ENCODE measurements around the gene GRAP2. TPM values are rescaled to one million over a fixed set of nuclear protein-coding genes. Genes with fewer than 3 reads are reported as not detected.

GRAP2 gene
- total and polyA plus RNA-seq, 9 of the 15 experiments (the other 6 are each of a cell fraction or from before 2014, with no cell fraction given) = 4.8 to 88.7 (median 60.4) TPM

DNA sequence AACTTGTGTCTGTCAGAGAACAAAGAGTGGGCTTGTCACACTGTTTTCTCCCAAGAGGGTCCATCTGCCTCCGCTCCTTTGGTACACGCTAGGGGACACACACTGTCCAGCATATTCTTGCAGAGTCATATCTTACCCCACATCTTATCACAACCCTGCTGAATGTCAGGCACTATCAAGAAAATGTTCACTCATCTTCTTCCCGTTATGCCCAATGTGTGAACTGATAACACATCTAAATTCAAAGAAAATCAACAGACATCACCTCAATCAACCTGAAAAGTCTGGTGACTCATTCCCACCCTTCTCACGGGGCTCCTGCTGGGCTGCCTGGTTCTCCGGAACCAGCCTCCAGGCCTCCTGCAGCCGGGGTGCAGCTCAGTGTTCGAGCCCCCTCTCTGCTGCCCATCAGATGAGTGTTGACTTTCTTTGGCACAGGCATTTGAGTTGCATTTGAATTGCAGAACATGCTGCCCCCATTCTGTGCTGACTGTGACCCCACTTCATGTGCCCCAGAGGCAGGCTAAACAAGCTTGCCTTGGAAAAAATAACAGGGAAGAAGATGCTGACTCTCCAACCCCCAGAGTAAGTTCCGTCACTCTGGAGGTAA is 19.4 kb downstream of the GRAP2 start (continued):
- TF ChIP-seq, protein P1, sequence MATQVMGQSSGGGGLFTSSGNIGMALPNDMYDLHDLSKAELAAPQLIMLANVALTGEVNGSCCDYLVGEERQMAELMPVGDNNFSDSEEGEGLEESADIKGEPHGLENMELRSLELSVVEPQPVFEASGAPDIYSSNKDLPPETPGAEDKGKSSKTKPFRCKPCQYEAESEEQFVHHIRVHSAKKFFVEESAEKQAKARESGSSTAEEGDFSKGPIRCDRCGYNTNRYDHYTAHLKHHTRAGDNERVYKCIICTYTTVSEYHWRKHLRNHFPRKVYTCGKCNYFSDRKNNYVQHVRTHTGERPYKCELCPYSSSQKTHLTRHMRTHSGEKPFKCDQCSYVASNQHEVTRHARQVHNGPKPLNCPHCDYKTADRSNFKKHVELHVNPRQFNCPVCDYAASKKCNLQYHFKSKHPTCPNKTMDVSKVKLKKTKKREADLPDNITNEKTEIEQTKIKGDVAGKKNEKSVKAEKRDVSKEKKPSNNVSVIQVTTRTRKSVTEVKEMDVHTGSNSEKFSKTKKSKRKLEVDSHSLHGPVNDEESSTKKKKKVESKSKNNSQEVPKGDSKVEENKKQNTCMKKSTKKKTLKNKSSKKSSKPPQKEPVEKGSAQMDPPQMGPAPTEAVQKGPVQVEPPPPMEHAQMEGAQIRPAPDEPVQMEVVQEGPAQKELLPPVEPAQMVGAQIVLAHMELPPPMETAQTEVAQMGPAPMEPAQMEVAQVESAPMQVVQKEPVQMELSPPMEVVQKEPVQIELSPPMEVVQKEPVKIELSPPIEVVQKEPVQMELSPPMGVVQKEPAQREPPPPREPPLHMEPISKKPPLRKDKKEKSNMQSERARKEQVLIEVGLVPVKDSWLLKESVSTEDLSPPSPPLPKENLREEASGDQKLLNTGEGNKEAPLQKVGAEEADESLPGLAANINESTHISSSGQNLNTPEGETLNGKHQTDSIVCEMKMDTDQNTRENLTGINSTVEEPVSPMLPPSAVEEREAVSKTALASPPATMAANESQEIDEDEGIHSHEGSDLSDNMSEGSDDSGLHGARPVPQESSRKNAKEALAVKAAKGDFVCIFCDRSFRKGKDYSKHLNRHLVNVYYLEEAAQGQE (IDR thresholded peaks at IDR 0.05; ENCODE audit: borderline replicate concordance) = peak; percentile 41; the same call in 1 of the 2 replicates
- TF ChIP-seq, protein P1 (CRISPR knock-in tag; IDR thresholded peaks at IDR 0.05; ENCODE audit: low read depth) = no peak
- TF ChIP-seq CHCHD3 (CRISPR knock-in tag; IDR thresholded peaks at IDR 0.05) (no peak), CTBP1 (IDR thresholded peaks at IDR 0.05; ENCODE audit: borderline replicate concordance) (peak; percentile 95), MAFF (IDR thresholded peaks at IDR 0.05; ENCODE audit: low read length) (peak; percentile 58; the same call in 1 of the 2 replicates), GABPA (tag; conservative IDR thresholded peaks at IDR 0.05; ENCODE audit: low read depth) (no peak), ARID1B (IDR thresholded peaks at IDR 0.05) (peak; percentile 97), TRIM24 (IDR thresholded peaks at IDR 0.05) (peak in 1 of 2 experiments; percentile 72; a peak in 2 of 4 replicates), KLF16 (IDR thresholded peaks at IDR 0.05) (peak; percentile 75), RCOR1 (IDR thresholded peaks at IDR 0.05; ENCODE audit: borderline replicate concordance in 1 of 2, low read depth in 2 of 2, low read length in 2 of 2) (peak in 1 of 2 experiments; percentile 88; a peak in 1 of 4 replicates), POLR2AphosphoS5 (IDR thresholded peaks at IDR 0.05; ENCODE audit: control insufficient read depth, insufficient read depth, low read depth, low read length) (peak; percentile 50; the same call in 1 of the 2 replicates), KLF1 (tag; IDR thresholded peaks at IDR 0.05) (no peak), NUFIP1 (IDR thresholded peaks at IDR 0.05; ENCODE audit: partially characterized antibody) (peak; percentile 9), TAF15 (IDR thresholded peaks at IDR 0.05; ENCODE audit: low read depth, low read length) (no peak), ZNF165 (CRISPR knock-in tag; IDR thresholded peaks at IDR 0.05; ENCODE audit: borderline replicate concordance) (no peak), EZH2 (IDR thresholded peaks at IDR 0.05; ENCODE audit: borderline replicate concordance, low read depth, low read length) (no peak), JUN (IDR thresholded peaks at IDR 0.05; ENCODE audit: borderline replicate concordance, low read depth, low read length) (peak; percentile 49), JUN (CRISPR knock-in tag; IDR thresholded peaks at IDR 0.05; ENCODE audit: borderline replicate concordance) (no peak), ZNF76 (CRISPR knock-in tag; IDR thresholded peaks at IDR 0.05; ENCODE audit: borderline replicate concordance) (no peak), STAT5A (IDR thresholded peaks at IDR 0.05; ENCODE audit: borderline replicate concordance, low read length) (peak; percentile 96), ZNF124 (CRISPR knock-in tag; IDR thresholded peaks at IDR 0.05) (no peak), MTA3 (IDR thresholded peaks at IDR 0.05; ENCODE audit: borderline replicate concordance) (peak; percentile 78), FOXM1 (IDR thresholded peaks at IDR 0.05; ENCODE audit: low read depth) (peak; percentile 84), FOXM1 (CRISPR knock-in tag; IDR thresholded peaks at IDR 0.05; ENCODE audit: low read depth) (no peak)

Data from K562 (cell line).